H1 (cell line): ENCODE measurements around the gene ATXN7. TPM values are rescaled to one million over a fixed set of nuclear protein-coding genes. Genes with fewer than 3 reads are reported as not detected.

Experiments used
- CTCF ChIA-PET: fragments of 300-600 bp; sonication (Branson Sonifier 250); formaldehyde crosslinking; loops from one replicate; lab custom pipeline; 2021; ENCODE audit not compliant: partially characterized antibody; lab: Charles Lee
- POLR2A ChIA-PET: fragments of 300-600 bp; sonication (Branson Sonifier 250); formaldehyde crosslinking; loops from one replicate; lab custom pipeline; 2021; ENCODE audit warnings: inconsistent platforms; ENCODE audit not compliant: partially characterized antibody; lab: Charles Lee
- DNase-seq, 2 experiments: peaks; one replicate each; pipeline versions ENCODE4 v3.0.0 to v3.0.0-alpha.2; 2010 to 2022; ENCODE audit warnings: low spot score in 2 of 2, low read depth in 1 of 2, mixed read lengths in 1 of 2
- FAIRE-seq: peaks from 2 replicates; lab custom pipeline; 2011; peaks lifted over from hg19 to GRCh38; lab: Jason Lieb, UNC
- H2AFZ ChIP-seq: 2 replicates; pipeline ENCODE4 v1.8.1; 2012; ENCODE audit warnings: low read length, inconsistent platforms
- H2AK5ac ChIP-seq: 2 replicates; pipeline ENCODE4 v1.6.1; 2013; ENCODE audit warnings: low read depth, low read length
- H2BK120ac ChIP-seq: replicated peaks from 2 replicates; pipeline ENCODE3; 2013; ENCODE audit warnings: low read depth, low read length, inconsistent platforms
- H2BK12ac ChIP-seq: 2 replicates; pipeline ENCODE4 v1.6.1; 2013; ENCODE audit warnings: low read depth, low read length
- H2BK15ac ChIP-seq: 2 replicates; pipeline ENCODE4 v1.6.1; 2013; ENCODE audit warnings: low read length
- H2BK20ac ChIP-seq: 2 replicates; pipeline ENCODE4 v1.6.1; 2013; ENCODE audit warnings: low read length
- H2BK5ac ChIP-seq: 2 replicates; pipeline ENCODE4 v1.6.1; 2013; ENCODE audit warnings: low read depth, low read length
- H3K14ac ChIP-seq: 2 replicates; pipeline ENCODE4 v1.6.1; 2013; ENCODE audit warnings: inconsistent platforms; ENCODE audit not compliant: insufficient read length
- H3K18ac ChIP-seq: 2 replicates; pipeline ENCODE4 v1.6.1; 2013; ENCODE audit warnings: low read length; ENCODE audit errors: extremely low read depth
- H3K23ac ChIP-seq: 2 replicates; pipeline ENCODE4 v1.6.1; 2013; ENCODE audit warnings: inconsistent platforms; ENCODE audit not compliant: insufficient read length
- H3K23me2 ChIP-seq: 2 replicates; pipeline ENCODE4 v1.6.1; 2013; ENCODE audit warnings: low read depth, low read length
- H3K27ac ChIP-seq: 2 replicates; pipeline ENCODE4 v1.6.1; 2011; ENCODE audit warnings: low read depth, low read length, inconsistent platforms
- H3K27me3 ChIP-seq, 4 experiments: replicated peaks in 1 of 4; 1 replicate in 1 of 4; 2 replicates in 3 of 4; pipeline versions ENCODE4 v1.6.1 to v1.8.1; 2011 to 2013; ENCODE audit warnings: low read length in 3 of 4, mild to moderate bottlenecking in 3 of 4, inconsistent platforms in 2 of 4, mixed read lengths in 2 of 4, moderate library complexity in 1 of 4; ENCODE audit not compliant: control insufficient read depth in 3 of 4, insufficient read depth in 3 of 4; ENCODE audit errors: extremely low read depth in 1 of 4
- H3K36me3 ChIP-seq, 4 experiments: 2 replicates each; pipeline versions ENCODE4 v1.6.1 to v1.8.1; 2011 to 2013; ENCODE audit warnings: mild to moderate bottlenecking in 4 of 4, low read length in 3 of 4, moderate library complexity in 2 of 4, control low read depth in 1 of 4, inconsistent platforms in 1 of 4; ENCODE audit not compliant: insufficient read depth in 4 of 4, control insufficient read depth in 2 of 4
- H3K4ac ChIP-seq: replicated peaks from 2 replicates; pipeline ENCODE3; 2013; ENCODE audit warnings: low read length, low read depth, mixed read lengths, inconsistent platforms; ENCODE audit not compliant: insufficient read length
- H3K4me1 ChIP-seq, 4 experiments: replicated peaks in 1 of 4; 1 replicate in 1 of 4; 2 replicates in 3 of 4; pipeline versions ENCODE4 v1.6.1 to v1.8.1; 2011 to 2013; ENCODE audit warnings: low read length in 3 of 4, inconsistent platforms in 2 of 4, mixed read lengths in 1 of 4; ENCODE audit not compliant: insufficient read depth in 4 of 4, control insufficient read depth in 3 of 4
- H3K4me2 ChIP-seq, 2 experiments: 2 replicates each; pipeline versions ENCODE4 v1.6.1 to v1.8.1; 2011 to 2013; ENCODE audit warnings: low read depth in 2 of 2, low read length in 2 of 2, control low read depth in 1 of 2, inconsistent platforms in 1 of 2, mild to moderate bottlenecking in 1 of 2; ENCODE audit not compliant: insufficient read depth in 1 of 2
- H3K4me3 ChIP-seq, 4 experiments: fragments of 200-600, 300-600 bp in 1 of 4; sonication (generic), shearing (Covaris generic), sonication (Bioruptor Twin) in 1 of 4; 2 replicates each; pipeline versions ENCODE4 v1.5.1 to v1.8.1; 2011 to 2016; ENCODE audit warnings: low read length in 4 of 4, low read depth in 3 of 4, control low read depth in 2 of 4, inconsistent platforms in 2 of 4, mild to moderate bottlenecking in 2 of 4, mixed read lengths in 1 of 4, moderate library complexity in 1 of 4; ENCODE audit not compliant: insufficient read depth in 2 of 4; ENCODE audit errors: extremely low read depth in 1 of 4
- H3K56ac ChIP-seq: replicated peaks from 2 replicates; pipeline ENCODE3; 2013; ENCODE audit warnings: low read depth, mild to moderate bottlenecking, mixed read lengths, low read length, inconsistent platforms; ENCODE audit not compliant: insufficient read length
- H3K79me1 ChIP-seq: 2 replicates; pipeline ENCODE4 v1.6.1; 2013; ENCODE audit warnings: low read depth, low read length, control low read depth
- H3K79me2 ChIP-seq, 2 experiments: 2 replicates each; pipeline versions ENCODE4 v1.6.1 to v1.8.1; 2012 to 2013; ENCODE audit warnings: low read length in 2 of 2, mild to moderate bottlenecking in 2 of 2, inconsistent platforms in 1 of 2; ENCODE audit not compliant: insufficient read depth in 2 of 2, control insufficient read depth in 1 of 2
- H3K9ac ChIP-seq, 4 experiments: replicated peaks in 1 of 4; 1 replicate in 1 of 4; 2 replicates in 3 of 4; pipeline versions ENCODE4 v1.6.1 to v1.8.1; 2011 to 2013; ENCODE audit warnings: low read depth in 3 of 4, low read length in 3 of 4, control low read depth in 2 of 4, mild to moderate bottlenecking in 2 of 4, moderate library complexity in 2 of 4, inconsistent platforms in 1 of 4; ENCODE audit errors: extremely low read depth in 1 of 4
- H3K9me3 ChIP-seq, 2 experiments: 2 replicates each; pipeline versions ENCODE4 v1.6.1 to v1.8.1; 2012 to 2013; ENCODE audit warnings: mild to moderate bottlenecking in 2 of 2, moderate library complexity in 2 of 2, control low read depth in 1 of 2, inconsistent platforms in 1 of 2, low read depth in 1 of 2, low read length in 1 of 2, mixed read lengths in 1 of 2; ENCODE audit not compliant: insufficient read depth in 2 of 2
- H4K20me1 ChIP-seq, 2 experiments: replicated peaks in 1 of 2; 2 replicates each; pipeline versions ENCODE3 to v1.8.1; 2011 to 2013; ENCODE audit warnings: inconsistent platforms in 2 of 2, low read length in 2 of 2, mild to moderate bottlenecking in 1 of 2; ENCODE audit not compliant: insufficient read depth in 2 of 2, control insufficient read depth in 1 of 2
- H4K5ac ChIP-seq: 2 replicates; pipeline ENCODE4 v1.6.1; 2013; ENCODE audit warnings: low read length, low read depth, mixed read lengths, inconsistent platforms; ENCODE audit not compliant: insufficient read length
- H4K8ac ChIP-seq: 2 replicates; pipeline ENCODE4 v1.8.0; 2013; ENCODE audit warnings: mild to moderate bottlenecking, moderate library complexity, low read length, inconsistent platforms; ENCODE audit not compliant: insufficient read depth; ENCODE audit errors: extremely low read depth
- H4K91ac ChIP-seq: replicated peaks from 2 replicates; pipeline ENCODE3; 2013; ENCODE audit warnings: low read length, mixed read lengths, inconsistent platforms; ENCODE audit not compliant: insufficient read length
- BRCA1 ChIP-seq: IDR thresholded peaks from 2 replicates; pipeline ENCODE4 v1.6.1; 2012; ENCODE audit warnings: low read depth, low read length, improper control_type of control experiment
- CHD1 ChIP-seq: IDR thresholded peaks from 2 replicates; pipeline ENCODE4 v1.6.1; 2012; ENCODE audit warnings: low read depth, low read length, improper control_type of control experiment
- CHD2 ChIP-seq: IDR thresholded peaks from 2 replicates; pipeline ENCODE4 v1.6.1; 2012; ENCODE audit warnings: low read length, improper control_type of control experiment
- EP300 ChIP-seq, 2 experiments: IDR thresholded peaks; 1 replicate in 1 of 2; 2 replicates in 1 of 2; pipeline ENCODE4 v1.6.1; 2011 to 2012; ENCODE audit warnings: low read depth in 2 of 2, low read length in 2 of 2, mild to moderate bottlenecking in 2 of 2, borderline replicate concordance in 1 of 2, inconsistent platforms in 1 of 2, moderate library complexity in 1 of 2
- FOSL1 ChIP-seq: IDR thresholded peaks from 2 replicates; pipeline ENCODE4 v1.6.1; 2011; ENCODE audit warnings: mild to moderate bottlenecking, low read depth, low read length, moderate library complexity; ENCODE audit not compliant: insufficient read depth
- HDAC2 ChIP-seq, 2 experiments: fragments of 300-600 bp in 1 of 2; sonication (generic) in 1 of 2; IDR thresholded peaks; 2 replicates each; pipeline ENCODE4 v1.6.1; 2011 to 2012; ENCODE audit warnings: low read depth in 2 of 2, low read length in 2 of 2, mild to moderate bottlenecking in 2 of 2, moderate library complexity in 2 of 2, borderline replicate concordance in 1 of 2, inconsistent platforms in 1 of 2
- KDM4A ChIP-seq: IDR thresholded peaks from one replicate; pipeline ENCODE4 v1.7.1; 2012; ENCODE audit warnings: low read depth, mild to moderate bottlenecking, moderate library complexity, low read length, inconsistent platforms; ENCODE audit not compliant: severe bottlenecking
- MAFK ChIP-seq: IDR thresholded peaks from 2 replicates; pipeline ENCODE4 v1.6.1; 2012; ENCODE audit warnings: low read depth, mild to moderate bottlenecking, improper control_type of control experiment, low read length
- NRF1 ChIP-seq: IDR thresholded peaks from 2 replicates; pipeline ENCODE4 v1.6.1; 2011; ENCODE audit warnings: mild to moderate bottlenecking, low read depth, low read length, improper control_type of control experiment
- PHF8 ChIP-seq: fragments of 200-600 bp; sonication (generic); conservative IDR thresholded peaks from 2 replicates; pipeline ENCODE4 v1.7.1; 2012; ENCODE audit warnings: low read depth, mild to moderate bottlenecking, inconsistent platforms, low read length, moderate library complexity
- SAP30 ChIP-seq: fragments of 300-600 bp; sonication (generic); IDR thresholded peaks from 2 replicates; pipeline ENCODE4 v1.7.1; 2012; ENCODE audit warnings: low read length, moderate library complexity, mild to moderate bottlenecking, inconsistent platforms; ENCODE audit not compliant: insufficient read depth, insufficient replicate concordance
- WGBS, 2 experiments: shearing (Covaris generic) in 1 of 2; methylation state at CpG; one replicate each; pipeline versions ENCODE4 v1.1.6 to v1.1.7; 2013 to 2015; ENCODE audit warnings: low lambda C conversion rate in 2 of 2, mixed read lengths in 2 of 2, inconsistent platforms in 1 of 2, low coverage in 1 of 2, missing lambda C conversion rate in 1 of 2; ENCODE audit not compliant: insufficient replicate concordance in 2 of 2, insufficient coverage in 1 of 2, insufficient read length in 1 of 2; ENCODE audit errors: extremely low coverage in 1 of 2, missing lambda C conversion rate in 1 of 2; 5-methylcytosine and 5-hydroxymethylcytosine counted together
- polyA plus RNA-seq, 7 experiments: library from polyadenylated mRNA; depleted of rRNA in 3 of 7; stranded (reverse) in 5 of 7; unstranded in 2 of 7; fragments of >200 nt in 5 of 7; fragments of 200-250 nt in 2 of 7; gene quantifications; 1 replicate in 5 of 7; 2 replicates in 1 of 7; 4 replicates in 1 of 7; pipeline versions ENCODE4 v1.2.1 to v1.2.3, GENCODE V29; 2011 to 2013; ENCODE audit warnings: missing spikeins in 2 of 7, mixed read lengths in 2 of 7
- total RNA-seq: library from RNA; stranded (reverse); fragmentation: NEBNext Ultra II Directional; extraction: Animal tissue kit (Norgen Biotek cat#: 25700); gene quantifications from 2 replicates; pipeline ENCODE4 v1.2.1, GENCODE V29; 2021
- TF ChIP-seq, protein P1 (sequence below): IDR thresholded peaks from 2 replicates; pipeline ENCODE4 v1.6.1; 2011; ENCODE audit warnings: low read depth, mild to moderate bottlenecking, low read length; ENCODE audit not compliant: insufficient read depth

ATXN7 gene
- total and polyA plus RNA-seq, 2 of the 8 experiments (the other 6 are each of a cell fraction or from before 2014, with no cell fraction given): 15.5 to 16.8 TPM

GRCh38 chr3:63892773-63893352 lies 29.2 kb downstream of the ATXN7 start:
- Histone ChIP-seq H3K18ac (no peak overlapping the region), H3K4me1 (peaks cover 0 to 3% (median 0%) of the 10 kb centered on the region in 4 experiments; a peak in 1 of 7 replicates), H3K4ac (no peak overlapping the region), H3K27me3 (no peaks in the 10 kb centered on the region), H3K56ac (no peak overlapping the region), H3K4me3 (no peak overlapping the region), H3K14ac (no peak overlapping the region), H4K20me1 (no peaks in the 10 kb centered on the region), H2BK15ac (no peak overlapping the region), H2BK12ac (no peak overlapping the region), H2BK20ac (no peak overlapping the region), H3K36me3 (no peaks in the 10 kb centered on the region), H3K79me2 (peaks cover 0 to 15% of the 10 kb centered on the region in 2 experiments; a peak in 1 of 4 replicates), H2BK5ac (no peak overlapping the region), H4K91ac (no peak overlapping the region), H3K23ac (no peak overlapping the region), H3K4me2 (no peak overlapping the region), H3K23me2 (no peaks in the 10 kb centered on the region), H3K9me3 (no peaks in the 10 kb centered on the region), H4K5ac (no peak overlapping the region), H2AK5ac (no peak overlapping the region), H4K8ac (no peak overlapping the region), H2BK120ac (no peak overlapping the region), H3K79me1 (0 out of 2 replicates have a peak, but pooled peaks cover 3% of the 10 kb centered on the region), H3K9ac (no peak overlapping the region; a peak in 1 of 7 replicates), H2AFZ (no peak overlapping the region), H3K27ac (no peak overlapping the region)
- CTCF ChIA-PET: interaction anchor here (0.6 to 1.4 kb wide), 5 partner anchors 9 to 440 kb away, joined by 3 to 5 read pairs (median 4); no protein-coding TSS in a partner anchor
- WGBS, 2 experiments: 88% methylated on average over 1 of the region's 1 CpG; no CpG with 5 or more reads in 1 of the 2 experiments
- FAIRE-seq: no peak
- no peak for DNase-seq
- POLR2A ChIA-PET: interaction anchor here (1.5 to 1.8 kb wide), 3 partner anchors 9 to 19 kb away, joined by 4 to 5 read pairs (median 4); partner anchors contain the start of gene SCAANT1
- TF ChIP-seq EP300 (IDR thresholded peaks at IDR 0.05; ENCODE audit: borderline replicate concordance in 1 of 2, low read depth in 2 of 2, low read length in 2 of 2): no peak
- TF ChIP-seq BRCA1: no peak
- TF ChIP-seq CHD1: no peak
- TF ChIP-seq KDM4A: no peak
- no peak for TF ChIP-seq CHD2
- TF ChIP-seq NRF1: no peak
- TF ChIP-seq PHF8: no peak
- TF ChIP-seq MAFK: no peak
- no peak for TF ChIP-seq SAP30
- TF ChIP-seq FOSL1: no peak
- no peak for TF ChIP-seq HDAC2 (IDR thresholded peaks at IDR 0.05; ENCODE audit: borderline replicate concordance in 1 of 2, low read depth in 2 of 2, low read length in 2 of 2)
- TF ChIP-seq, protein P1, sequence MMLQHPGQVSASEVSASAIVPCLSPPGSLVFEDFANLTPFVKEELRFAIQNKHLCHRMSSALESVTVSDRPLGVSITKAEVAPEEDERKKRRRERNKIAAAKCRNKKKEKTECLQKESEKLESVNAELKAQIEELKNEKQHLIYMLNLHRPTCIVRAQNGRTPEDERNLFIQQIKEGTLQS: no peak
